HG02852 (cell line): Measurements from ENCODE around the gene CREB1.
"Not testable (repeated sequence)": the region's sequence is repeated elsewhere in the genome, so short reads cannot be mapped to it uniquely, and the experiment has no call there.

Experiments used
- ATAC-seq: cut with Tn5 transposase; IDR thresholded peaks from one replicate; pipeline ENCODE4 v1.9.1; 2021; ENCODE audit warnings: mild to moderate bottlenecking, moderate library complexity; ENCODE audit not compliant: unreplicated experiment

The CREB1 gene

GRCh38 chr2:207612714-207613113 lies 83.0 kb downstream of the CREB1 start:
- no peak for ATAC-seq

GRCh38 chr2:207614824-207615223 lies 85.1 kb downstream of the CREB1 start:
- no peak for ATAC-seq

GRCh38 chr2:207616185-207616584 lies 86.4 kb downstream of the CREB1 start:
- no peak for ATAC-seq

DNA sequence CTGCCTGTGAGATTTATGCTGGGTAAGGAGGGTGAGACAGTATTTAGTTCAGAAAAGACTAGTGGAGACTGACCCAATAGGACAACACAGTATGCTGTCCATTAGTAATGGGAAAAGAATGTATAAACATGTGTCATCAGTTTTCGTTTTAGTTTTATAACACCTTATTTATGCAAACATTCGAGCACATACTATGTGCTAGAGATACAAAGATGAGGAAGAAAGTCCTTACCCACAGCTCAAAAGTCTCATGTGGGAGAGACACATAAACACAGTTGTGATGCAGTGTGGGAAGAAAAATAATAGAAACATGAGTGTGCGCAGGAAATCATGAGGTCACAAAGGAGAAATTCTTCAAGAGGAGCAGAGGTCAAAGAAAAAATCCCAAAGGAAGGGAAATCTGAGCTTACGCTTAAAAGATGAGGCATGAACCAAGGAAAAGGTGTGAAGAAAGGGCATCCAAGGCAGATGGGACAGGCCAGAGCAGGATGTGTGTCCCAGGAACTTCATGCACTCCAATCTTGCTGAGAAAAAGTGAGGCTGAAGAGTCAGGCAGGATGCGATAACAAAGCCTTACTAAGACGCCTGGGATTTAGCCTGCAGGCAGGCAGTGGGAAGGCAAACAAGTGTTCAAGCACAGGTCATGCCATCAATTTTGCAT lies 87.4 kb downstream of the CREB1 start:
- ATAC-seq, result no peak

GRCh38 chr2:207619764-207620203 lies 90.0 kb downstream of the CREB1 start:
- ATAC-seq, result peak; percentile 36

GRCh38 chr2:207621501-207622039 lies 91.8 kb downstream of the CREB1 start:
- ATAC-seq, result no peak

GRCh38 chr2:207624185-207625013 lies 94.6 kb downstream of the CREB1 start:
- peak; percentile 46 for ATAC-seq

GRCh38 chr2:207625014-207625907 lies 95.5 kb downstream of the CREB1 start, which contains the start of gene METTL21A:
TSS of gene METTL21A (minus strand) at chr2:207625394. CDS start at chr2:207624375, 1,019 bp downstream.
- peak; percentile 51 for ATAC-seq

DNA sequence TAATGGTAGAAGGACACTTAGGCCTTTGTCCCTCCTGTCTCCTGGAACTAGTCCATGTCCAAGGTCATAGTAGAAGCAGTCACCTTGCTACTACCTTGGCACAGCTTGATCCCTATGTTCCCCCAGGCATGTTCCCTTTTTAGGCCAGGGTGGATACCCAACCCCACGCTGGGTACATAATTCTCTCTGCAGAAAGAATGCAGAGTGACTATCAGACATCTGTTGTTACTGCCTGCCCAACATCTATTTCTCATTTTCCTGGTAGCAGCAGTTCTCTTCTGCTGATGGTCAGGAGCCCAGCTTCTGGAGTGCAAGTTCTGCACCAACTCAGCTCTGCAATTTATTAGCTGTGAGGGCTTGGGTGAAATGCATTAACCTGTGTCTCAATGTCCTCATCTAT lies 99.8 kb downstream of the CREB1 start:
- no peak for ATAC-seq

GRCh38 chr2:207630491-207630890 lies 100.7 kb downstream of the CREB1 start:
- no peak for ATAC-seq

DNA sequence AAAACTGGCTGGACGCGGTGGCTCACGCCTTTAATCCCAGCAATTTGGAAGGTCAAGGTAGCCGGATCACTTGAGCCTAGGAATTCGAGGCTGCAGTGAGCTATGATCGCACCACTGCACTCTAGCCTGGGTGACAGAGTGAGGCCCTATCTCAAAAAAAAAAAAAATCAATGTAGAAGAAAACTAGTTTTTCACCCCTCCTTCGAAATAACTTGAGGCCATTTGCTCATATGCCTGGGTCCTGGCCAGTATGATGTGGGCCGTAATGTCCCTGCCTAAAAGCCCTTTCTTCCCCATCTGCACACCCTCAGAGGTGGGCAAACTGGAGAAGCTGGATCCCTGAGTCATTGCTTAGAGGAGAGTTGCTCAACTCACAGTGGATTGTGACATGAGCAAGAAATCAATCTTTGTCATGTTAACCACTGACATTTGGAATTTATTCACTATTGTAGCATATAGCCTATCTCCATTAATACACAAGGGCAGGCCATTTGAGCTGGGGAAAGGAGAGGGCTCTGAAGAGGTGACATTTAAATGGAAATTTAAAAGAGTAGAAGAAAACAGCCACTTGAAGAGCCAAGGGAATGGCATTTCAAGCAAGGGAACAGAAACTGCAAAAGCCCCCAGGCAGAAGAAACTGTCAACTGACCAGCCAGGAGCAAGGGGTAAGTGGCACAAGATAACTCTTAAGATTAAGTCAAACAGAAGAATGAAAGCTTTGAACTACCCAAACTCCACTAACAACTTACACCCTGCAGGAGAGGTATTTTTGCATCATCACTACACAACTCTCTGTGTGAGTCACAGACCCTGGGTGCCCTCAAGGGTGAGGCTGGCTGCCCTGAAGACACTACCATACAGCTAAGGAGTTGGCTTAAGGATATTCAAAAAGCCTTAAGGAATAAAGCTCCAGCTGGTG lies 103.1 kb downstream of the CREB1 start:
- no peak for ATAC-seq

DNA sequence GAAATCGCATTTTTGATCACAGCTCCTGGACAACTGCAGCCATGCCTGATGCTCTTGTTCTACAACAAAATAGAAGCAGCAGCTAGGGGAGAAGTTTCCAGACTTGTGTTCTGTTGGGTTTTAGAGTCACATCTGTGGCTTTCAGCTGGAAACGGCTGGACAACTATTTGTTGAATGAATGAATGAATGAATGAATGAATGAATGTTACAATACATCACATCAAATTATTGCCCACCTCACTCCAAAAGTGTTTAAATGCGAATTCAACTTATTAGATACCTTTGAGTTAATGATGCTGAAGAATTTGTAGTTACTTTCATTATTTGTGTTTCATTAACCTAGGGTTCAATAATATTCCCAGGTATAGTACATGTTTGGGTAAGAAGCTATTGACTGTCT lies 103.9 kb downstream of the CREB1 start:
- no peak for ATAC-seq

GRCh38 chr2:207635468-207636200 lies 105.9 kb downstream of the CREB1 start:
- no peak for ATAC-seq

DNA sequence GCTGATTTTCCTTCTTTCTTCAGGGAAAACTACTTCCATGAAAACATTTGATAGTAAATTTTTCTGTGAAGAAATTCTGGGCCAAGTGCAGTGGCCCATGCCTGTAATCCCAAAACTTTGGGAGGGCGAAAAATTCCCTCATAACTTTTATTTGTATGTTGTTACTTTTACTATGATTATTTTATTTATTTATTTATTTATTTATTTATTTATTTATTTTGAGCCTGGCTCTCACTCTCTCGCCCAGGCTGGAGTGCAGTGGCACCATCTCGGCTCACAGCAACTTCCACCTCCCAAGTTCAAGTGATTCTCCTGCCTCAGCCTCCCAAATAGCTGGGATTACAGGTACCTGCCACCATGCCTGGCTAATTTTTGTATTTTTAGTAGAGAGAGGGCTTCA lies 109.5 kb downstream of the CREB1 start:
- ATAC-seq, result not testable (repeated sequence)

DNA sequence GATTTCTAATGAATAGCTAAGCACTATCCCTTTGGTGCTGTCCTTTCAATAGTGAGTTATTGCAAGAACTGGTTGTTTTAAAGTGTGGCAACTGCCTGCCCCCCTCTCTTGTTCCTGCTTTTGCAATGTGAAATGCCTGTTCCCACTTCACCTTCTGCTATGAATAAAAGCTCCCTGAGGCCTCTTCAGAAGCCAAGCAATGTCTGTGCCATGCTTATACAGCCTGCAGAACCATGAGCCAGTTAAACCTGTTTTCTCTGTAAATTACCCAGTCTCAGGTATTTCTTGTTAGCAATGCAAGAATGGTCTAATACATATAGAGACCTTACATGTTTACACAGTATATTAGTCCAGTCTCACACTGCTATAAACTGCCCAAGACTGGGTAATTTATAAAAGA lies 110.4 kb downstream of the CREB1 start:
- ATAC-seq, result no peak

GRCh38 chr2:207640661-207641060 lies 110.9 kb downstream of the CREB1 start:
- ATAC-seq, result no peak

DNA sequence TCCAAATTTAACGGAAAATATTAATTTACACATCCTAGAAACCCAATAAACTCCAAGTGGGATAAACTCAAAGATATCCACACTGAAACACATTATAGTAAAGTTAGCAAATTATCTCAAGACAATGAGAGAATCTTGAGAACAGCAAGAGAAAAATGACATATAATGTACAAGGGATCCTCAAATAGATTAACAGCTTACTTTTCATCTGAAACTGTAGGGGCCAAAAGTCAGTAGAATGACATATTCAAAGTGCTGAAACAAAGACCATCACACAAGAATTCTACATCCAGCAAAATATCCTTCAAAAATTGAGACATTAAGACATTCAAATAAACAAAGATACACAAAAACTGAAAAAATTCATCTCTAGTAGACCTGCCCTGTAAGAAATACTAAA lies 114.1 kb downstream of the CREB1 start:
- no peak for ATAC-seq

DNA sequence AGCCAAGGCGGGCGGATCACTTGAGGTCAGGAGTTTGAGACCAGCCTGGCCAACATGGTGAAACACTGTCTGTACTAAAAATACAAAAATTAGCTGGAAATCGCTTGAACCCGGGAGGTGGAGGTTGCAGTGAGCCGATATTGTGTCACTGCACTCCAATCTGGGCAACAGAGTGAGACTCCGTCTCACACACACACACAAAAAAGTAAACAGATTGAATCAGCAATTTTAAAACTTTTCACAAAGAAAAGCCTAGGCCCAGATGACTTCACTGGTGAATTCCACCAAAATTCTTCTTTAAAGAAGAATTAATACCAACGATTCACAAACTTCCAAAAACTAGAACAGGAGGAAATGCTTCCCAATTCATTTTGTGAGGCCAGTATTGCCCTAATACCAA lies 116.8 kb downstream of the CREB1 start:
- not testable (repeated sequence) for ATAC-seq
